Muscle layer of duodenum (tissue), 2 donors: Measurements from ENCODE around the gene APPL2.
"Not testable (repeated sequence)": the region's sequence is repeated elsewhere in the genome, so short reads cannot be mapped to it uniquely, and the experiment has no call there.

Experiments used
- H3K27ac ChIP-seq: one replicate; pipeline ENCODE4 v1.7.0; 2013; ENCODE audit warnings: mild to moderate bottlenecking, low read length
- H3K27me3 ChIP-seq: one replicate; pipeline ENCODE4 v1.7.0; 2013; ENCODE audit warnings: low read depth, mild to moderate bottlenecking, control low read depth, low read length
- H3K36me3 ChIP-seq, 2 donors: one replicate each; pipeline ENCODE4 v1.7.0; 2013; ENCODE audit warnings: low read length in 2 of 2, control low read depth in 1 of 2, mild to moderate bottlenecking in 1 of 2; ENCODE audit not compliant: insufficient read depth in 2 of 2, control insufficient read depth in 1 of 2
- H3K4me1 ChIP-seq, 2 donors: one replicate each; pipeline ENCODE4 v1.7.0; 2013; ENCODE audit warnings: low read length in 2 of 2, mild to moderate bottlenecking in 2 of 2, control low read depth in 1 of 2, moderate library complexity in 1 of 2; ENCODE audit not compliant: insufficient read depth in 2 of 2, control insufficient read depth in 1 of 2
- H3K4me3 ChIP-seq, 2 donors: one replicate each; pipeline ENCODE4 v1.7.0; 2013; ENCODE audit warnings: low read length in 2 of 2, low read depth in 1 of 2, mild to moderate bottlenecking in 1 of 2
- H3K9me3 ChIP-seq, 2 donors: one replicate each; pipeline ENCODE4 v1.7.0; 2013; ENCODE audit warnings: low read length in 2 of 2, control low read depth in 1 of 2, mild to moderate bottlenecking in 1 of 2; ENCODE audit not compliant: control insufficient read depth in 1 of 2
- donor health status: healthy.

APPL2 gene

GRCh38 chr12:105189293-105189692 is 46.7 kb downstream of the APPL2 start:
- H3K4me3 ChIP-seq = no peak overlapping the region
- H3K36me3 ChIP-seq = peaks cover 60 to 76% of the 10 kb centered on the region in 2 donors
- H3K27ac ChIP-seq = no peak overlapping the region
- H3K27me3 ChIP-seq = no peaks in the 10 kb centered on the region
- no peaks in the 10 kb centered on the region for H3K9me3 ChIP-seq
- no peaks in the 10 kb centered on the region for H3K4me1 ChIP-seq

DNA sequence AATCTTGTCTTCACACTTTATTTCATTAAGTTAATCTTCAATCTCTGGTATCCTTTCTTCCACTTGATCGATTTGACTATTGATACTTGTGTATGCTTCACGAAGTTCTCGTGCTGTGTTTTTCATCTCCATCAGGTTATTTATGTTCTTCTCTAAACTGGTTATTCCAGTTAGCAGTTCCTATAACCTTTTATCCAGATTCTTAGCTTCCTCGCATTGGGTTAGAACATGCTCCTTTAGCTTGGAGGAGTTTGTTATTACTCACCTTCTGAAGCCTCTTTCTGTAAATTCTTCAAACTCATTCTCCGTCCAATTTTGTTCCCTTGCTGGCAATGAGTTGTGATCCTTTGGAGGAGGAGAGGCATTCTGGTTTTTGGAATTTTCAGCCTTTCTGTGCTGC is 52.0 kb downstream of the APPL2 start:
- not testable (repeated sequence) for H3K4me1 ChIP-seq, H3K27me3 ChIP-seq, H3K27ac ChIP-seq, H3K4me3 ChIP-seq, H3K9me3 ChIP-seq
- peaks cover 25 to 35% of the 10 kb centered on the region in 2 donors for H3K36me3 ChIP-seq

DNA sequence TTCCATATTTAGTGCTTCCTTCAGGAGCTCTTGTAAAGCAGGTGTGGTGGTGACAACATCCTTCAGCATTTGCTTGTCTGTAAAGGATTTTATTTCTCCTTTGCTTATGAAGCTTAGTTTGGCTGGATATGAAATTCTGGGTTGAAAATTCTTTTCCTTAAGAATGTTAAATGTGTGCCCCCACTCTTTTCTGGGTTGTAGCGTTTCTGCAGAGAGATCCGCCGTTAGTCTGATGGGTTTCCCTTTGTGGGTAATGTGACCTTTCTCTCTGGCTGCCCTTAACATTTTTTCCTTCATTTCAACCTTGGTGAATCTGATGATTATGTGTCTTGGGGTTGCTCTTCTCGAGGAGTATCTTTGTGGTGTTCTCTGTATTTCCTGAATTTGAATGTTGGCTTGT is 52.6 kb downstream of the APPL2 start:
- peaks cover 21 to 30% of the 10 kb centered on the region in 2 donors for H3K36me3 ChIP-seq
- not testable (repeated sequence) for H3K4me3 ChIP-seq

DNA sequence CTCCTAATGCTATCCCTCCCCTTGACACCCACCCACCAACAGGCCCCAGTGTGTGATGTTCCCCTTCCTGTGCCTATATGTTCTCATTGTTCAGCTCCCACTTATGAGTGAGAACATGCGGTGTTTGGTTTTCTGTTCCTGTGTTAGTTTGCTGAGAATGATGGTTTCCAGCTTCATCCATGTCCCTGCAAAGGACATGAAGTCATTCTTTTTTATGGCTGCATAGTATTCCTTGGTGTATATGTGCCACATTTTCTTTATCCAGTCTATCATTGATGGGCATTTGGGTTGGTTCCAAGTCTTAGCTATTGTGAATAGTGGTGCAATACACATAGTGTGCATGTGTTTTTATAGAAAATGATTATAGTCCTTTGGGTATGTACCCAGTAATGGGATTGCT is 56.9 kb downstream of the APPL2 start:
- H3K27ac ChIP-seq, H3K27me3 ChIP-seq, H3K4me1 ChIP-seq, H3K4me3 ChIP-seq, H3K9me3 ChIP-seq: not testable (repeated sequence)
- peaks cover 24 to 29% of the 10 kb centered on the region in 2 donors for H3K36me3 ChIP-seq

More for the DNA sequence above, 52.6 kb downstream of the APPL2 start:
- H3K4me1 ChIP-seq, H3K27ac ChIP-seq, H3K27me3 ChIP-seq, H3K9me3 ChIP-seq: not testable (repeated sequence)

DNA sequence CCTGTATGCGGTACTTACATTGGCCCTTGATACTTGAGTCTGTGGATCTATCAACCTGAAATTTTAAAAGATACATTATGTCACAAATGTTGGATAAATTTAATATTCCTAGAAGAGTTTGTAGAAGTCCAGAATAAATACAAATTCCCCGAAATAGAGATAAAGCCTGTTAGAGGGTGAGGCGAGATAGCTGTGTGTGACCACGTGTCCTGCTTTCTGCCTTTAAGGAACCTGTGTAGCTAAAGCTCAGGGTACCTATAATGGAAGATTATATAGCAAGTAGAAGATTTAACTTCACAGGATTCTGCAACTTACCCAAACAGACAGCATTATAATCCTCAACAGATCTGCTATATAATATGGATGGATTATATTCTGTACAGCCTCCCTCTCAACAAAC is 58.8 kb downstream of the APPL2 start:
- H3K9me3 ChIP-seq = no peaks in the 10 kb centered on the region
- no peaks in the 10 kb centered on the region for H3K27me3 ChIP-seq
- H3K27ac ChIP-seq = no peak overlapping the region
- no peak overlapping the region for H3K4me3 ChIP-seq
- no peaks in the 10 kb centered on the region for H3K4me1 ChIP-seq
- peaks cover 27 to 29% of the 10 kb centered on the region in 2 donors for H3K36me3 ChIP-seq

- no peaks in the 10 kb centered on the region for H3K27me3 ChIP-seq
- H3K27ac ChIP-seq = no peak overlapping the region
- peaks cover 32 to 39% of the 10 kb centered on the region in 2 donors for H3K36me3 ChIP-seq
- no peaks in the 10 kb centered on the region for H3K4me1 ChIP-seq
- H3K4me3 ChIP-seq = no peak overlapping the region
- H3K9me3 ChIP-seq = no peaks in the 10 kb centered on the region
These were observed 60.5 kb downstream of the APPL2 start for GRCh38 chr12:105175397-105175990.

GRCh38 chr12:105171691-105172436 is 64.1 kb downstream of the APPL2 start:
- no peaks in the 10 kb centered on the region for H3K9me3 ChIP-seq
- H3K4me1 ChIP-seq = peaks cover 0 to 2% of the 10 kb centered on the region in 2 donors
- H3K4me3 ChIP-seq = no peak overlapping the region
- peaks cover 42 to 47% of the 10 kb centered on the region in 2 donors for H3K36me3 ChIP-seq
- no peaks in the 10 kb centered on the region for H3K27me3 ChIP-seq
- H3K27ac ChIP-seq = no peak overlapping the region

DNA sequence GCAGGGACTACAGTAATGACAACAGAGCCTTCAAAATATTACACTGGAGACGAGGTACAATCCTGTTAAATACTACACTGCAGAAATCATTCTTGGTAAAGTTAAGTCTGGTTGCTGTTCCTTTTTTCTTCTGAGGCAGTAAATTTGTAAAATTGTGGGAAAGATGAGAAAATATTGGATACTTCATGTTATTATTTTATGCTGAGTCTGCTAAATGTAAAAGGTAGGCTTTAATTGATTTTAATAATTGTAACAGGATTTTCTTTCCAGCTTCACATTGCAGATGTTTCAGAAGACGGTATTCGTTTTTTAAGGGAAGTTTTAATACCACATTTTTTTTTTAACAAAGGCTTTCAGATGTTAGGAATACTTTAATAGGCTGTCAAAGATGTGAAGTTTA is 65.8 kb downstream of the APPL2 start:
- peaks cover 0 to 8% of the 10 kb centered on the region in 2 donors for H3K4me1 ChIP-seq
- no peaks in the 10 kb centered on the region for H3K27me3 ChIP-seq
- peaks cover 37 to 39% of the 10 kb centered on the region in 2 donors for H3K36me3 ChIP-seq
- no peaks in the 10 kb centered on the region for H3K9me3 ChIP-seq
- no peak overlapping the region for H3K27ac ChIP-seq
- no peak overlapping the region for H3K4me3 ChIP-seq

- Histone ChIP-seq H3K9me3 (no peaks in the 10 kb centered on the region), H3K4me1 (peaks cover 0 to 8% of the 10 kb centered on the region in 2 donors), H3K27ac (no peak overlapping the region), H3K36me3 (peaks cover 45 to 49% of the 10 kb centered on the region in 2 donors), H3K27me3 (no peaks in the 10 kb centered on the region), H3K4me3 (no peak overlapping the region)
These were observed 68.0 kb downstream of the APPL2 start for GRCh38 chr12:105168006-105168405.

DNA sequence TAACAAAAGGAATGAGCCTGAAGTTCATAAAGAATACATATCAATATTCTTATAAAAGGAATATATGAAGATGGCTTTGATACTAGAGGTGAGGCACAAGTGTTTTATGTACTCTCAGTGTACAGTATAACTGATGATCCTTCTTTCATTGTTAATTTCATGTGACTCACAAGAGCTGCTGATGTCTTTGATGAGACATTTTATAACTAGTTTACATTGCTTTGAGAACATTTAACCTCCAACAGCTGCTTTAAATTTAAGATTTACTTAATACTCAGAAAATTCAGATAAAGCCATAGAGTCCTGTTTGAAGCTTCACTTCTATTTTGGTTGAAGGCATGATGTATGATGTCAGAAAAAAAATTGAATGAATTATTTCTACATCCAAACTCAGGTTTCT is 68.6 kb downstream of the APPL2 start:
- peaks cover 0 to 9% of the 10 kb centered on the region in 2 donors for H3K4me1 ChIP-seq
- no peak overlapping the region for H3K27ac ChIP-seq
- no peaks in the 10 kb centered on the region for H3K27me3 ChIP-seq
- H3K36me3 ChIP-seq = peaks cover 45 to 50% of the 10 kb centered on the region in 2 donors
- no peaks in the 10 kb centered on the region for H3K9me3 ChIP-seq
- no peak overlapping the region for H3K4me3 ChIP-seq

GRCh38 chr12:105166736-105167135 is 69.2 kb downstream of the APPL2 start:
- no peak overlapping the region for H3K27ac ChIP-seq
- H3K9me3 ChIP-seq = no peaks in the 10 kb centered on the region
- no peak overlapping the region for H3K4me3 ChIP-seq
- peaks cover 0 to 15% of the 10 kb centered on the region in 2 donors for H3K4me1 ChIP-seq
- peaks cover 45 to 50% of the 10 kb centered on the region in 2 donors for H3K36me3 ChIP-seq
- no peaks in the 10 kb centered on the region for H3K27me3 ChIP-seq
